Keratinocyte (primary cell): ENCODE measurements around the gene DRD3.

Experiments
- CTCF ChIP-seq, 3 experiments: IDR thresholded peaks in 1 of 3; conservative IDR thresholded peaks in 1 of 3; optimal IDR thresholded peaks in 1 of 3; 2 replicates in 2 of 3; 3 replicates in 1 of 3; pipeline versions ENCODE3 to v1.5.1; 2011; ENCODE audit warnings: low read length in 3 of 3, mild to moderate bottlenecking in 3 of 3, moderate library complexity in 2 of 3, control low read depth in 1 of 3, inconsistent platforms in 1 of 3; ENCODE audit not compliant: insufficient read depth in 2 of 3; ENCODE audit errors: extremely low read depth in 1 of 3
- EZH2 ChIP-seq: IDR thresholded peaks from one replicate; pipeline ENCODE4 v1.6.1; 2012; ENCODE audit warnings: inconsistent platforms, mild to moderate bottlenecking, low read length, moderate library complexity

- TF ChIP-seq EZH2 (no peak), CTCF (optimal IDR thresholded peaks at IDR 0.05 in 1 of 3, IDR thresholded peaks at IDR 0.05 in 1 of 3, conservative IDR thresholded peaks at IDR 0.05 in 1 of 3; ENCODE audit: extremely low read depth in 1 of 3, insufficient read depth in 2 of 3, low read length in 3 of 3) (no peak)
These were observed 50.6 kb downstream of the DRD3 start for GRCh38 chr3:114128231-114128630.
